GM19397 (cell line): ENCODE measurements around the gene TMEM147.

Experiments used
- ATAC-seq: cut with Tn5 transposase; IDR thresholded peaks from one replicate; pipeline ENCODE4 v1.9.1; 2021; ENCODE audit warnings: mild to moderate bottlenecking, moderate library complexity; ENCODE audit not compliant: unreplicated experiment

TMEM147 gene

GRCh38 chr19:35519291-35519690 is 26.1 kb upstream of the TMEM147 start:
- no peak for ATAC-seq

DNA sequence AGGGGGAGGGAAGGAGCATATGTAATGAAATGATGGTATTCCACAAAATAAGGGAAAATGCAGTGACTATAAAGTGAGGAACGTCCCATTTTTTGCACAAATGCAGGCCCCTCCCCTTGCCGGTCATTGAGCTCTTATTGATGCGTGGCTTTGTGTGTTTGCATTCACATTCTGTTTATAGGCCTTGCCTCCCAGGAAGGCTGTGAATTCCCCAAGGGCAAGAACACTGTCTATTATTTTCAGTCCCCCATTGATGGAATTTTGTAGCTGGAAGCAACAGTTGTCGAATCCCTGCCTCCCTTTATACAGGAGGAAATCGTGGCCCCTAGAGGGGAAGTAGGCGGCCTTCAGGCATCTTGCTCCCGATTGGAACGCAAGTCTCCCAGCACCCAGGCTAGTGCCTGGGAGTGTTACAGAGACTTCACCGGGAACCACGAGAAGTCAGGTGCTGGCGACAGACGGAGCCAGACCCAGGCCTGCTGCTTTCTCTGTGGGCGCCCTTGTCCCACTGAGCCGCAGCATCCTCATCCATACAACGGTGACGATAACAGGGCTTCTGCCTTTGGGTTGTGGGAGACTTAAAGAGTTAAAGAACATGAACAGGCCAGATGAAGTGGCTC is 24.2 kb upstream of the TMEM147 start:
- no peak for ATAC-seq

- ATAC-seq = no peak
Observed at GRCh38 chr19:35522745-35523327, 22.6 kb upstream of the TMEM147 start.

DNA sequence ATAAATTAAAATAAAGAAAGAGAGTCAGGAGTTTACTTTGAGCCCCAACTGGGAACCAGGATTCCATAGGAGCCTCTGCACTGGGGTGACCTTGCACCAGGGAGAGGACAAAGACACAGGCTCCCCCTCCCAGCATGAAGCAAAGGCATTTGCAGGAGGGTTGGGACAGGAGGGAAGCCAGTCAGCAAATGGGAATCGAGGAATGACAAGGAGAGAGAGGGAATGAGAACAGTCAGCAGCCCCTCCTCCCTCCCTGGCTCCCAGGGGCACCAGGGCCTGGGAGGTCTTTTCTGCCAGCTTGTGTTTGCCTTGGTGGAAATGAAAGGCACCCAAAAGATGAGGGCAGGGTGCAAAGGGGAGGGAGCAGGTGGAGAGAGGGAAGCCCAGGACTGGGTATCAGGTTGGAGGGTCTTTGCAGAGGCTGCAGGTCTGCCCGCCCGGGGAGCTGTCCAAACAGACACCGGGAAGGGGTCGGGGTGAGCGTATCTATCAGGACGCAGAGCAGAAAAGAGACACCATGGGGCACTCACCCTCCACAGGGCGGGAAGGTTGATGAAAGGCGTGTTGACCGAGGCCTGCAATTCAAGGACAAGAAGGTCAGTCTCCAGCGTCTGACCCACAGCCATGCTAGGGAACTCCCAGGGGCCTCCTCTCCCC is 21.1 kb upstream of the TMEM147 start:
- ATAC-seq = no peak

GRCh38 chr19:35525873-35526272 is 19.6 kb upstream of the TMEM147 start:
- ATAC-seq = no peak

- ATAC-seq = no peak
Observed at GRCh38 chr19:35528218-35529038, 17.0 kb upstream of the TMEM147 start, which contains the start of gene SBSN. TSS of gene SBSN (minus strand) at chr19:35528311. CDS start at chr19:35528281, 30 bp downstream.

DNA sequence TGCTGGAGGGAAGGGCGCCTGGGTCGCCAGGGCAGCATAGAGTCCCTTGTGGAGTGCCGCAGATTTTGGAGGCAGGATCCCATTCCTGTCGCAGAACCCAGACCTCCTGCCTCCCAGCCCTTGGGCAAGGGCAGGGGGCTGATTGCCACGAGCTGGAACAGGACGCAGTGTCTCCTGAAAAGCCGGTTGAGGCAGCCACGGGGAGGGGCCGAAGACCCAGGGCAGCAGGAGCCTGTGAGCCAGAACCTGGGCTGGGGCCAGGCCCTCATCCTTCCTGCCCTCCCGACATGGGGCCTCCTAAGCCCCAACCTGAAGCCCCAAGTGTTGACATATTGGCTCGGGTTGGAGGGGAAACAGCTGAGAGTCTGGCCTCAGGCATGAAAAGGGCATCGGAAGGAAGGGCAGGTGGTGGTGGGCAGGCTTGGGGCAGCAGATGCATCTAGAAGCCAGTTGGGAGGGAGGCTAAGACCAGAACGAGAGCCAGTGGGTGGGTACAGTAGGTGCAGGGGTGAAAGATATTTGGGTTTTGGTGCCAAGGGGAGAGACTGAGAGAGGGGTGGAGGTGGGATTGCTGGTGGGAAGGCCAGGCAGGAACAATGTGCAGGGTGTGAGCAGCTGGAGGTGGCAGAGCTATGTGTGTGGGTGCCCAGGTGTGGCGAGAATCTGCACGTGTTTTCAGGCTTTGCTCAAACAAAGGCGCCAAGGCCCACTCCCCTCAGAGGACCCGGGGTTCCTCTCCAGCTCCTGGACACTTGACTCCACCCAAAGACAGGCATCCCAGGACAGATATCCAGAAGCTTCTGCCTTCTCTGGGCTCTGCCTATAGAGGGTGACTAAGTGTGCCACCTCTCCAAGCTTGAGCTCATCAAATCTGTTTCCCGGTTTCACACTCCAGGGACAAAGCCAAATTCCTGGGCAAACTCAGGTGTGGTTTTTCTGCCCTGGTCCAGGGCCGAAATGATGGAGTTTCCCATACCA is 15.9 kb upstream of the TMEM147 start:
- ATAC-seq = no peak

DNA sequence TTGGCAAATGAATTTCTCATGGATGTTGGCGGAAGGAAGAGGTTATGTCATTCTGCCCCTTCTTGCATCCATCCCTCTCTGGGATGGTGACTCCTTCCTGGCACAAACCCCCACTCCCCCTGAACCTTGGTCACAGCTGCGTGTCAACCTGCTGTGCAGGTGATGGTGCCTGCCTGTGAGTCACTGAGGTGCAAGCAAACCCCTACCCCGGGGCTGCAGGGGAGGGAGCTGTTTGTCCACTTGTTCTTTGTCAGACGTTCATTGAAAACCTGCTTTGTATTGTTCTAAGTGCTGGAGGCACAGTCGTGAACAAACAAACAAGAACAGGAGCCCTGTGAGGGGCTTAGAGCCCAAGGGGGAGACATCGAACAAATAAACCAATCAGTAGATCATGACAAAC is 14.1 kb upstream of the TMEM147 start:
- no peak for ATAC-seq

DNA sequence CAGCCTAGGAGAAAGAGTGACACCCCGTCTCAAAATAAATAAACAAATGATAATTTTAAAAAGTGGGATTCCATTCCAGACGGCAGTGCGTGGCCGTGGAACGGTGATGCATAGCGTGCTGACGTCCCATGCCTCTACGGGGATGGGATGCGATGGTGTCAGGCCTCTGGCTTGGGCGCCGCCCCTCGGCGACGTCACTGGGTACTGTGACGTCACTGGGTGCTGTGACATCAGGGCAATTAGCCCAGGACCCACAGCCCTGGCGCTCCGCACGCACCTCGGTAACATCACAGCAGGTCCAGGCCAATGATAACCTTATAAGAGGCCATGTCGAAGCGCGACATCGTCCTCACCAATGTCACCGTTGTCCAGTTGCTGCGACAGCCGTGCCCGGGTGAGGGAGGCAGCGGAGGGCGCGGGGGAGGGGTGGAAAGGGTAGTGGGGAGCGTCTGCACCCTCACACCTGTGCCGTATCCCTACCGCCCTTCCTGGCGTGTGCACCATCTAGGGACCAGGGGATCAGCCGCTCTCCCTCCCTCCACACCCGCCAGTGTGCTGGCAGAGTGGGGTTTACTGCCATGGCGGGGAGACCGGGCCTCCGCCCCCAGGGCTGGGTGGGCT is 12.1 kb upstream of the TMEM147 start, which contains the start of gene GAPDHS:
TSS of gene GAPDHS (plus strand) at position 256 of the 621 bp plus-strand sequence. CDS start at position 328, 72 bp downstream.
- ATAC-seq = no peak

- no peak for ATAC-seq
Observed at GRCh38 chr19:35533822-35534392, 11.5 kb upstream of the TMEM147 start.

- no peak for ATAC-seq
Observed at GRCh38 chr19:35534803-35535480, 10.5 kb upstream of the TMEM147 start.

DNA sequence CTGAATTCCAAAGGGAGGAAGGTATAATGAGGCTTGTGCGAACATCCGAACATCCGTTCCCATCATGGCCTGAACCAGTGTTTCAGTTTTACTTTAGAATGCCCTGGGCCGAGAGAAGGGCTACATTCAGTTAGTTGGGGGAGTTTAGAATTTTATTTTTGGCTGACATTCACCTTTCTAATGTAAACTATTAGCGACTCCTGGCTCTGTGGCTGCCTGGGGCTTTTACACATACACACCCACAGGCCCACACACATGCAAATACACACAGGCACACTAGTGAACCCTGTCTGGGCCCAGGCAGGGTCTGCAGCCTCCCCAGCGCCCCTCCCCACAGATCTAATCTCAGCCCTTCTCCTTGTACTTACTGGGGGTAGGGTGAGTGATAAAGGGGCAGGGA is 6.1 kb upstream of the TMEM147 start:
- ATAC-seq = no peak

- ATAC-seq = no peak
Observed at GRCh38 chr19:35539850-35540249, 5.6 kb upstream of the TMEM147 start.

- ATAC-seq = no peak
Observed at GRCh38 chr19:35540356-35540927, 5.0 kb upstream of the TMEM147 start.

GRCh38 chr19:35542209-35542608 is 3.2 kb upstream of the TMEM147 start:
- no peak for ATAC-seq

DNA sequence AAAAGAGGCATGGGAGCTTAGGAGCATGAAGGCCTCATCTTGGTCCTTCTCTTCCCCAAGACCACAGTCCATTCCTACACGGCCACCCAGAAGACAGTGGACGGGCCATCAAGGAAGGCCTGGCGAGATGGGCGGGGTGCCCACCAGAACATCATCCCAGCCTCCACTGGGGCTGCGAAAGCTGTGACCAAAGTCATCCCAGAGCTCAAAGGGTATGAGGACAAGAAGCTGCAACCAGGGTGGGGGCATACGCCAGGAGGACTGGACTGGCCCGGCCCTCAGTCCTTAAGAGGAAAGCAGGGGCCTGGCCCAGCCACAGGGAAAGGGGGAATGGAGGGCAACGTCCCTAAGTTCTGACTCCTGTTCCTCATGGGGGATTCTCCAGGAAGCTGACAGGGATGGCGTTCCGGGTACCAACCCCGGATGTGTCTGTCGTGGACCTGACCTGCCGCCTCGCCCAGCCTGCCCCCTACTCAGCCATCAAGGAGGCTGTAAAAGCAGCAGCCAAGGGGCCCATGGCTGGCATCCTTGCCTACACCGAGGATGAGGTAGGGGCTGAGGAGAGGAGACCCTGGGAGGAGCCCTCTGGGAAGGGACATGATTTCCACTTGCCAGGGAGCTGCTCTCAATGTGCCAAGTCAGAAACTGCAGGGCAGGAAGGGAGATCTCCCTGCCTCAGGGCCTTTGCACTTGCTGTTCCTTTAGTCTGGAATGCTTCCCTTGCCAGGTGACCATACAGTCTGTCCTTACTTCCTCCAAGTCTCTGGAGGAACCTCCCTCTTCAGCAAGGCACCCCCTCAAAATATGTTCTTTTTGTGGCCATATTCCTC is 1.9 kb upstream of the TMEM147 start:
- no peak for ATAC-seq

DNA sequence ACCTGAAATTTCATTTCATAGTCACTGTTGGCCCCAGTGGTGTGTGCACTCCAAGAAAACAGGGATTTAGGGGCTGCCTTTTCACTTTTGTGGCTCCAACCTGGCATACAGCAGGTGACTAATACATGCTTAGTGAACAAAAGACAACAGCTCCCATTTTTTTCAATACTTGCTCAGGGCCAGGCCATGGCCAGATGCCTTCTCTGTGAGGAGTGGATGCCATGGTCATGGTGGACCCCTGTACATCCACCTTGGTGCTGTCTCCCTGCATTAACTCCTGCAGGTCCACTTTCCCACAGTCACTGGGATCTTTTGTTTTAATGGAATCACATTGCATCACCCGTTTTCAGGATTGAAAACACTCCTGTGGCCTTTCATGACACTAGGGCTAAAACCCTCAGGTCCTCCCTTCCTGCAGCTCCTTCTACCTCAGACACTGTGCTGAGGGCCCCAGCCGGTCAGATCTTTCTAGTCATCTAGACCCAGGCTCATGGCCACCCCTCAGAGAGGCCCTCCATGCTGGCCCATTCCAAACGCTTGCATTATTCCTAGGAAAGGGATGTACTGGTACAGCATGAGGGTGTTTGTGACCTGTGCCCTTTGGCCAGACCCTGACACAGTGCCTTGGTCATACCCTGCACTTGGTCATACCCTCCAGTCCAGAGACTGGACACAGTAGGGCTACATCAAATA is 1.2 kb upstream of the TMEM147 start:
- no peak for ATAC-seq
